IMR-90 (cell line): ENCODE data around the gene ALKBH5. TPM values are rescaled to one million over a fixed set of nuclear protein-coding genes. Genes with fewer than 3 reads are reported as not detected.
A peak's percentile ranks its signal among the peaks of the same experiment; 100 is the strongest.

ENCODE experiments used
- ATAC-seq: fragments of 200-7000 bp; cut with Tn5 transposase; 2 replicates; pipeline ENCODE4 v1.9.1; 2020; ENCODE audit warnings: low read depth, mild to moderate bottlenecking, moderate library complexity
- BruUV-seq: library from RNA; stranded (reverse); fragments of 400-500 nt; replicated peaks from 2 replicates; lab custom pipeline; 2021; lab: Mats Ljungman, UMichigan
- CTCF ChIA-PET: fragments of 300-600 bp; formaldehyde crosslinking; extraction: SDS; loops from one replicate; lab custom pipeline; 2021; ENCODE audit warnings: antibody characterized with exemption; lab: Yijun Ruan, JAX
- POLR2A ChIA-PET: fragments of 300-600 bp; sonication (Branson Sonifier 250); formaldehyde crosslinking; loops from one replicate; lab custom pipeline; 2022; ENCODE audit warnings: antibody characterized with exemption; ENCODE audit not compliant: unreplicated experiment; lab: Charles Lee
- DNase-seq: peaks from one replicate; pipeline ENCODE4 v3.0.0; 2013
- H2AFZ ChIP-seq: replicated peaks from 2 replicates; pipeline ENCODE3; 2013; ENCODE audit warnings: low read length, mild to moderate bottlenecking; ENCODE audit not compliant: poor library complexity
- H2AK5ac ChIP-seq: 2 replicates; pipeline ENCODE4 v1.6.1; 2013; ENCODE audit warnings: low read depth, low read length, inconsistent platforms
- H2AK9ac ChIP-seq: replicated peaks from 2 replicates; pipeline ENCODE3; 2013; ENCODE audit warnings: mild to moderate bottlenecking, low read depth, low read length, moderate library complexity; ENCODE audit not compliant: poor library complexity
- H2BK120ac ChIP-seq: 2 replicates; pipeline ENCODE4 v1.6.1; 2013; ENCODE audit warnings: low read depth, low read length, inconsistent platforms
- H2BK15ac ChIP-seq: 3 replicates; pipeline ENCODE4 v1.6.1; 2013; ENCODE audit warnings: low read depth, low read length, inconsistent platforms
- H2BK20ac ChIP-seq: 2 replicates; pipeline ENCODE4 v1.6.1; 2013; ENCODE audit warnings: low read depth, mild to moderate bottlenecking, inconsistent platforms, low read length, moderate library complexity
- H2BK5ac ChIP-seq: 2 replicates; pipeline ENCODE4 v1.6.1; 2013; ENCODE audit warnings: mild to moderate bottlenecking, low read depth, low read length, inconsistent platforms; ENCODE audit not compliant: poor library complexity, severe bottlenecking
- H3K14ac ChIP-seq: replicated peaks from 2 replicates; pipeline ENCODE4 v1.6.1; 2013; ENCODE audit warnings: low read depth, low read length, inconsistent platforms
- H3K18ac ChIP-seq: 2 replicates; pipeline ENCODE4 v1.6.1; 2013; ENCODE audit warnings: low read depth, low read length, control low read depth
- H3K23ac ChIP-seq: 2 replicates; pipeline ENCODE4 v1.6.1; 2013; ENCODE audit warnings: low read depth, low read length, inconsistent platforms
- H3K27ac ChIP-seq: 2 replicates; pipeline ENCODE4 v1.5.1; 2013; ENCODE audit warnings: mild to moderate bottlenecking, control low read depth, low read length; ENCODE audit not compliant: insufficient read depth
- H3K27me3 ChIP-seq: 2 replicates; pipeline ENCODE4 v1.6.1; 2013; ENCODE audit warnings: low read length; ENCODE audit not compliant: control insufficient read depth, insufficient read depth
- H3K36me3 ChIP-seq: 2 replicates; pipeline ENCODE4 v1.6.1; 2013; ENCODE audit warnings: low read length, mixed read lengths; ENCODE audit not compliant: control insufficient read depth, insufficient read depth
- H3K4ac ChIP-seq: 2 replicates; pipeline ENCODE4 v1.6.1; 2013; ENCODE audit warnings: low read depth, low read length, inconsistent platforms
- H3K4me1 ChIP-seq: 2 replicates; pipeline ENCODE4 v1.6.1; 2013; ENCODE audit warnings: low read length, mixed read lengths; ENCODE audit not compliant: control insufficient read depth, insufficient read depth
- H3K4me2 ChIP-seq: 2 replicates; pipeline ENCODE4 v1.6.1; 2013; ENCODE audit warnings: low read depth, mild to moderate bottlenecking, control low read depth, low read length, moderate library complexity
- H3K4me3 ChIP-seq: 2 replicates; pipeline ENCODE4 v1.5.1; 2013; ENCODE audit warnings: low read depth, mild to moderate bottlenecking, control low read depth, low read length, moderate library complexity; ENCODE audit not compliant: insufficient read depth
- H3K56ac ChIP-seq: 2 replicates; pipeline ENCODE4 v1.6.1; 2013; ENCODE audit warnings: low read length, inconsistent platforms; ENCODE audit not compliant: insufficient read depth; ENCODE audit errors: extremely low read depth
- H3K79me1 ChIP-seq, 2 experiments: 2 replicates each; pipeline ENCODE4 v1.6.1; 2013; ENCODE audit warnings: low read length in 2 of 2, inconsistent platforms in 1 of 2, low read depth in 1 of 2
- H3K9ac ChIP-seq: 2 replicates; pipeline ENCODE4 v1.6.1; 2013; ENCODE audit warnings: low read depth, low read length, control low read depth
- H3K9me1 ChIP-seq: 2 replicates; pipeline ENCODE4 v1.6.1; 2013; ENCODE audit warnings: low read length, inconsistent platforms; ENCODE audit not compliant: insufficient read depth
- H3K9me3 ChIP-seq: 2 replicates; pipeline ENCODE4 v1.6.1; 2013; ENCODE audit warnings: low read length; ENCODE audit not compliant: control insufficient read depth, insufficient read depth
- H4K20me1 ChIP-seq: 2 replicates; pipeline ENCODE4 v1.6.1; 2013; ENCODE audit warnings: low read length, inconsistent platforms; ENCODE audit not compliant: insufficient read depth
- H4K5ac ChIP-seq: 2 replicates; pipeline ENCODE4 v1.6.1; 2013; ENCODE audit warnings: mild to moderate bottlenecking, low read depth, low read length, control low read depth
- H4K8ac ChIP-seq, 2 experiments: 2 replicates each; pipeline ENCODE4 v1.6.1; 2013; ENCODE audit warnings: low read depth in 2 of 2, low read length in 2 of 2, control low read depth in 1 of 2, inconsistent platforms in 1 of 2
- H4K91ac ChIP-seq: 2 replicates; pipeline ENCODE4 v1.6.1; 2013; ENCODE audit warnings: low read depth, low read length, inconsistent platforms; ENCODE audit not compliant: insufficient read depth
- BHLHE40 ChIP-seq: fragments of 150-350 bp; IDR thresholded peaks from 2 replicates; pipeline ENCODE4 v1.6.1; 2016; ENCODE audit warnings: mild to moderate bottlenecking, low read depth, low read length
- FOS ChIP-seq: fragments of 150-350 bp; IDR thresholded peaks from 2 replicates; pipeline ENCODE4 v1.6.1; 2016; ENCODE audit warnings: low read depth, low read length
- MAFK ChIP-seq: IDR thresholded peaks from 2 replicates; pipeline ENCODE4 v1.6.1; 2012; ENCODE audit warnings: low read depth, low read length, improper control_type of control experiment
- MAZ ChIP-seq: IDR thresholded peaks from 2 replicates; pipeline ENCODE4 v1.6.1; 2012; ENCODE audit warnings: low read depth, mild to moderate bottlenecking, low read length, improper control_type of control experiment, moderate library complexity, borderline replicate concordance
- MXI1 ChIP-seq: IDR thresholded peaks from 2 replicates; pipeline ENCODE4 v1.6.1; 2012; ENCODE audit warnings: low read depth, mild to moderate bottlenecking, low read length, moderate library complexity, borderline replicate concordance
- NFE2L2 ChIP-seq: fragments of 150-350 bp; IDR thresholded peaks from 2 replicates; pipeline ENCODE4 v1.6.1; 2016; ENCODE audit warnings: low read depth, mild to moderate bottlenecking, low read length
- POLR2A ChIP-seq: IDR thresholded peaks from 2 replicates; pipeline ENCODE4 v1.6.1; 2012; ENCODE audit warnings: mild to moderate bottlenecking, low read depth, low read length
- RAD21 ChIP-seq: IDR thresholded peaks from 2 replicates; pipeline ENCODE4 v1.6.1; 2012; ENCODE audit warnings: low read length, improper control_type of control experiment
- RCOR1 ChIP-seq: IDR thresholded peaks from 2 replicates; pipeline ENCODE4 v1.6.1; 2012; ENCODE audit warnings: mild to moderate bottlenecking, low read length, improper control_type of control experiment; ENCODE audit not compliant: insufficient replicate concordance
- SMC3 ChIP-seq: fragments of 150-350 bp; IDR thresholded peaks from 2 replicates; pipeline ENCODE4 v1.6.1; 2016; ENCODE audit warnings: low read depth, mild to moderate bottlenecking, antibody characterized with exemption, low read length, moderate library complexity
- USF2 ChIP-seq: fragments of 150-350 bp; IDR thresholded peaks from 2 replicates; pipeline ENCODE4 v1.6.1; 2017; ENCODE audit warnings: mild to moderate bottlenecking, antibody characterized with exemption, low read length, low read depth
- WGBS, 2 experiments: methylation state at CpG; one replicate each; pipeline versions ENCODE4 v1.1.5 to v1.1.7; 2013; ENCODE audit warnings: missing lambda C conversion rate in 2 of 2; ENCODE audit not compliant: insufficient read length in 1 of 2; ENCODE audit errors: extremely low coverage in 2 of 2; 5-methylcytosine and 5-hydroxymethylcytosine counted together
- dilution Hi-C: fragments of 300-500 bp; cut with HindIII; formaldehyde crosslinking; loops from one replicate; pipeline ENCODE4 v1.14.3; 2018; ENCODE audit warnings: low sequenced_read_pairs; ENCODE audit not compliant: unreplicated experiment
- in situ Hi-C: fragments of 300-500 bp; cut with MboI; formaldehyde crosslinking; loops from 3 replicates; pipeline ENCODE4 v1.14.3; 2019; ENCODE audit warnings: low sequenced_read_pairs, inconsistent platforms, mixed read lengths
- intact Hi-C: fragments of 100-400 bp; cut with micrococcal nuclease; formaldehyde crosslinking; loops from 2 replicates; pipeline ENCODE4 v1.10.0; 2022
- polyA plus RNA-seq, 3 experiments: library from polyadenylated mRNA; depleted of rRNA; stranded (reverse); fragments of >200 nt; gene quantifications; 2 replicates each; pipeline ENCODE4 v1.2.3, GENCODE V29; 2012; ENCODE audit warnings: low replicate concordance in 1 of 3
- total RNA-seq: library from RNA; depleted of rRNA; stranded (reverse); fragments of >200 nt; gene quantifications from 2 replicates; pipeline ENCODE4 v1.2.3, GENCODE V29; 2012

The ALKBH5 gene
- total and polyA plus RNA-seq, 2 of the 4 experiments (the other 2 are of a cell fraction) = 57.6 to 79.6 TPM

GRCh38 chr17:18218756-18219415 lies 35.3 kb downstream of the ALKBH5 start:
- no peak overlapping the region for H4K91ac ChIP-seq
- no peak overlapping the region; the same call in 1 of the 2 replicates for H3K4me2 ChIP-seq
- H3K9me1 ChIP-seq = peaks cover 14% of the 10 kb centered on the region
- H4K8ac ChIP-seq = peak overlapping the region in 1 of 2 experiments; percentile 52; a peak in 1 of 4 replicates
- H3K56ac ChIP-seq = no peak overlapping the region
- H2AFZ ChIP-seq = peak overlapping the region; percentile 71
- ATAC-seq (peak; percentile 69), DNase-seq (peak; percentile 63)
- in situ Hi-C loops (no loop called here), intact Hi-C loops (no loop called here), dilution Hi-C loops (no loop called here)
- H3K9ac ChIP-seq = no peak overlapping the region
- H3K14ac ChIP-seq = no peak overlapping the region
- no TSS peak for BruUV-seq
- WGBS, 2 experiments = 0% methylated on average over 1 of the region's 4 CpGs; no CpG with 5 or more reads in 1 of the 2 experiments
- H3K4me1 ChIP-seq = peaks cover 12% of the 10 kb centered on the region
- peak overlapping the region; percentile 9; the same call in 1 of the 2 replicates for H2BK20ac ChIP-seq
- no peak overlapping the region for H3K27ac ChIP-seq
- no peak overlapping the region; the same call in 1 of the 2 replicates for H2AK5ac ChIP-seq
- H3K79me1 ChIP-seq = no peaks in the 10 kb centered on the region
- no peak overlapping the region; the same call in 1 of the 2 replicates for H3K18ac ChIP-seq
- no peaks in the 10 kb centered on the region for H3K9me3 ChIP-seq
- H3K36me3 ChIP-seq = no peaks in the 10 kb centered on the region
- H2AK9ac ChIP-seq = peak overlapping the region; percentile 3
- no peak overlapping the region; the same call in 1 of the 2 replicates for H3K4ac ChIP-seq
- H4K20me1 ChIP-seq = 0 out of 2 replicates have a peak, but pooled peaks cover under 1% of the 10 kb centered on the region
- TF ChIP-seq MXI1 (no peak), POLR2A (no peak), USF2 (no peak), NFE2L2 (no peak), BHLHE40 (no peak), FOS (no peak), RAD21 (no peak), RCOR1 (no peak), MAZ (no peak), SMC3 (no peak), MAFK (no peak)
- H2BK120ac ChIP-seq = no peak overlapping the region
- ChIA-PET POLR2A (no interaction called here), CTCF (interaction anchor here (0.6 kb wide), 1 partner anchor 132 kb away, joined by 3 read pairs; no protein-coding TSS in a partner anchor)
- no peak overlapping the region for H3K23ac ChIP-seq
- H3K4me3 ChIP-seq = no peak overlapping the region
- H2BK5ac ChIP-seq = no peak overlapping the region
- no peak overlapping the region for H4K5ac ChIP-seq
- H3K27me3 ChIP-seq = no peaks in the 10 kb centered on the region
- H2BK15ac ChIP-seq = no peak overlapping the region
